Measurements from ENCODE around the gene PLAU.

Gene PLAU

DNA sequence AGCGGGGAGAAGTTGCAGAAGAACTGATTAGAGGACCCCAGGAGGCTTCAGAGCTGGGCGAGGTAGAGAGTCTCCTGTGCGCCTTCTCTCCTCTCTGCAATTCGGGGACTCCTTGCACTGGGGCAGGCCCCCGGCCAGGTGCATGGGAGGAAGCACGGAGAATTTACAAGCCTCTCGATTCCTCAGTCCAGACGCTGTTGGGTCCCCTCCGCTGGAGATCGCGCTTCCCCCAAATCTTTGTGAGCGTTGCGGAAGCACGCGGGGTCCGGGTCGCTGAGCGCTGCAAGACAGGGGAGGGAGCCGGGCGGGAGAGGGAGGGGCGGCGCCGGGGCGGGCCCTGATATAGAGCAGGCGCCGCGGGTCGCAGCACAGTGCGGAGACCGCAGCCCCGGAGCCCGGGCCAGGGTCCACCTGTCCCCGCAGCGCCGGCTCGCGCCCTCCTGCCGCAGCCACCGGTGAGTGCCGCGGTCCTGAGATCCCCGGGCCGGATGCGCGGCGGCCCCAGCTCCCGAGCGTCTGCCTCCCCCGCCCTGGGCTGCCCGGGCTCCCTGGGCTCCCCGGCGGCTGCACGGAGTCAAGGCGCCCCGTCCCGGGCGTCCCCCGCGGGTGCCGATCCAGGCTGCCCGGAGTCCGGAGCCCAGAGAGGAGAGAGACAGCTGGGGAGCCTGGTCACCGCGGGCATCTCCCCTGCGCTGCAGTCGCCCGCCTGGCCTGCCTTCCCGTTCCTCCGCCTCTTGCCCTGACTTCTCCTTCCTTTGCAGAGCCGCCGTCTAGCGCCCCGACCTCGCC is at the start of gene PLAU:
PLAU (plus strand) TSS at position 369 of the 789 bp plus-strand sequence. CDS start 424 bp downstream, outside the sequence.
- TF ChIP-seq, protein P1, sequence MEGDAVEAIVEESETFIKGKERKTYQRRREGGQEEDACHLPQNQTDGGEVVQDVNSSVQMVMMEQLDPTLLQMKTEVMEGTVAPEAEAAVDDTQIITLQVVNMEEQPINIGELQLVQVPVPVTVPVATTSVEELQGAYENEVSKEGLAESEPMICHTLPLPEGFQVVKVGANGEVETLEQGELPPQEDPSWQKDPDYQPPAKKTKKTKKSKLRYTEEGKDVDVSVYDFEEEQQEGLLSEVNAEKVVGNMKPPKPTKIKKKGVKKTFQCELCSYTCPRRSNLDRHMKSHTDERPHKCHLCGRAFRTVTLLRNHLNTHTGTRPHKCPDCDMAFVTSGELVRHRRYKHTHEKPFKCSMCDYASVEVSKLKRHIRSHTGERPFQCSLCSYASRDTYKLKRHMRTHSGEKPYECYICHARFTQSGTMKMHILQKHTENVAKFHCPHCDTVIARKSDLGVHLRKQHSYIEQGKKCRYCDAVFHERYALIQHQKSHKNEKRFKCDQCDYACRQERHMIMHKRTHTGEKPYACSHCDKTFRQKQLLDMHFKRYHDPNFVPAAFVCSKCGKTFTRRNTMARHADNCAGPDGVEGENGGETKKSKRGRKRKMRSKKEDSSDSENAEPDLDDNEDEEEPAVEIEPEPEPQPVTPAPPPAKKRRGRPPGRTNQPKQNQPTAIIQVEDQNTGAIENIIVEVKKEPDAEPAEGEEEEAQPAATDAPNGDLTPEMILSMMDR (IDR thresholded peaks at IDR 0.05; ENCODE audit: insufficient read depth, low read depth, low read length, missing control alignments), result no peak
- peak within 1 kb of the TSS; percentile 65 for H3K4me3 ChIP-seq (ENCODE audit: low read length)
- DNase-seq (ENCODE audit: low read depth), result peak; percentile 69

DNA sequence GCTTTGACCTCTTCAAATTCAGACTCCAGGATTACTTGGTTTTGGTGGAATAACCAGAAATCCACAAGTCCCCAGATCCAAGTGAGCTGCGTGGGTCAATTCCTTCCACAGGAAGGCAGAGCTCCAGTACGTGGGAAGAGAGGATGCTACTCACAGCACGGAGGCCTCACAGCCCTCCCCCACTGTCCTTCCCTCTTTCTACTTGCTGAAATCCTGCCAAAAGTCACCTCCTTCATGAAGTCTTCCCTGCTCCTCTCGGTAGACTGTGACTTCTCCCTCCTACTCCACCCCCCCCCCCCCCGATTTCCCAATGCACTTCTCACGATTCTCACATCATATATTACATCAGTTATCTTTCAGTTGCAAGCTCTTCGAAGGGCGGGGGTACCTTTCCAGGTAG is 48.9 kb upstream of the PLAU start:
- no peak for DNase-seq (ENCODE audit: low read depth)
- TF ChIP-seq, protein P1 (IDR thresholded peaks at IDR 0.05; ENCODE audit: insufficient read depth, low read depth, low read length, missing control alignments), result no peak
- H3K4me3 ChIP-seq (ENCODE audit: low read length), result no peak overlapping the region

DNA sequence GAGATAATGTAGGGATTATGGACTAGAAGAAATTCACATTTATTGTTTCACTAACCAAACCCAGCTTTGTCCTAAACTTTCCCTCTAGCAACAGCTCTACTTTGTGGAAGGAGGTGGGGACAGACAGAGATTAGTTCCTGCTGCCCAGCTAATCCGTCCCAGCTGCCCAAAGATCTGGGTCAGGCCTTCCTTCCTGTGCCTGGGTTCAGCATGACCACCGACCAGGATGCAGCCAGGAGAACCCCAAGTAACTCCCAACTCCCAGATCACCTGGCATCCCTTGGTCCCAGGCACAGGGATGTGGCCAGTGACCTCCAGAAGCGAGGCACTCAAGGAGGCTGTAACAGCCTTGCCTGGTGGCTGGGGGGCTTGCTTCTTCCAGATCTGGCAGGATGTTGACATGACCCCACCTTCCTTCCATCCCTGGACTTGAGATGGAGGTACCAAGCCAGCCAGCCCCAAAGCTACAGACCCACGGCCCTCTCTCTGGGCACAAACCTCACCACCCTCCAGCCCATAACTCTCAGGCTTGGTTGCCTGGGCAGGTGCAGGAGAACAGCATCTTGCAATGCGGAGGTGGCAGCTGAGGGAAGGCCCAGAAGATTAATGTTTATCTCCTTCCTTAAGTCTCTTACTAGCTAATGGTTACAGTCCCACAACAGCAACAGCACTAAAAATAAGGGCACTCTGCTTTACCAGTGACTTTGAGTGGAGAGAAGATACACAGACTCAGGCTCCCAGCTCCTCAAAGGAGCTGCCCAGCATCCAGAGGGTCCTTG is 47.7 kb upstream of the PLAU start:
- DNase-seq (ENCODE audit: low read depth), result no peak

DNA sequence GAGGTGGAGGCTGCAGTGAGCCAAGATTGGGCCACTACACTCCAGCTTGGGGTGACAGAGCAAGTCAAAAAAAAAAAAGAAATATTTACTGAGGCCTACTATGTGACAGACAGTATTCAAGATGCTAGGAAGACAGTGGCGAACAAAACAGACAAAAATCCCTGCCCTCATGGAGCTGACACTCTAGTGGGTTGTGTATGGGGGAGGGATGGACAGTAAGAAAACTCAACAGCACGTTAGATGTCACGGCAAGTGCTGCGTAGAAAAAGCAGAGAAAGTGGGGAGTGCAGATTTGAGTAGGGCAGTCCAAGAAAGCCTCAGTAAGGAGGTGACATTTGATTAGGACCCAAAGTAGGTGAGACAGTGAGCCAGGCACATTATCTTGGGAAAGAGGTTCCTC is 46.7 kb upstream of the PLAU start:
- no peak overlapping the region for H3K4me3 ChIP-seq (ENCODE audit: low read length)
- TF ChIP-seq, protein P1 (IDR thresholded peaks at IDR 0.05; ENCODE audit: insufficient read depth, low read depth, low read length, missing control alignments), result no peak
- no peak for DNase-seq (ENCODE audit: low read depth)

More for the DNA sequence above, 47.7 kb upstream of the PLAU start:
- TF ChIP-seq, protein P1 (IDR thresholded peaks at IDR 0.05; ENCODE audit: insufficient read depth, low read depth, low read length, missing control alignments), result no peak
- no peak overlapping the region for H3K4me3 ChIP-seq (ENCODE audit: low read length)

DNA sequence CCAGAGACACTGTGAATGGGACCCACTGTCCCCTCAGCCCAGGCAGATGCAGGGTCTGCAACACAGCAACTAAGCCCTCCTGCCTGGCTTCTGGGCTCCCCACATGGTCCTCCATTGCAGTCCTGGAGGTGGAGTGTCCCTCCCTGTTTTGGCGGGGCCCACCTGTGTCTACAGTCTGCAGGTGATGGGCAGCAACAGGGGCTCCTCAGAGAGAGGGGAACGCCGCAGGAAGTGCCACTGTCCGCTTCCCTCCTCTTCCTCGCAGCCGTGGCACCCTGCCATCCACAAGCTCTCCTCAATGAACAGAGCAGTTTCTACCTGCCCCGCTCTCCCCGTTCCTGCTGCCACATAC is 45.8 kb upstream of the PLAU start:
- TF ChIP-seq, protein P1 (IDR thresholded peaks at IDR 0.05; ENCODE audit: insufficient read depth, low read depth, low read length, missing control alignments), result no peak
- no peak overlapping the region for H3K4me3 ChIP-seq (ENCODE audit: low read length)
- no peak for DNase-seq (ENCODE audit: low read depth)

DNA sequence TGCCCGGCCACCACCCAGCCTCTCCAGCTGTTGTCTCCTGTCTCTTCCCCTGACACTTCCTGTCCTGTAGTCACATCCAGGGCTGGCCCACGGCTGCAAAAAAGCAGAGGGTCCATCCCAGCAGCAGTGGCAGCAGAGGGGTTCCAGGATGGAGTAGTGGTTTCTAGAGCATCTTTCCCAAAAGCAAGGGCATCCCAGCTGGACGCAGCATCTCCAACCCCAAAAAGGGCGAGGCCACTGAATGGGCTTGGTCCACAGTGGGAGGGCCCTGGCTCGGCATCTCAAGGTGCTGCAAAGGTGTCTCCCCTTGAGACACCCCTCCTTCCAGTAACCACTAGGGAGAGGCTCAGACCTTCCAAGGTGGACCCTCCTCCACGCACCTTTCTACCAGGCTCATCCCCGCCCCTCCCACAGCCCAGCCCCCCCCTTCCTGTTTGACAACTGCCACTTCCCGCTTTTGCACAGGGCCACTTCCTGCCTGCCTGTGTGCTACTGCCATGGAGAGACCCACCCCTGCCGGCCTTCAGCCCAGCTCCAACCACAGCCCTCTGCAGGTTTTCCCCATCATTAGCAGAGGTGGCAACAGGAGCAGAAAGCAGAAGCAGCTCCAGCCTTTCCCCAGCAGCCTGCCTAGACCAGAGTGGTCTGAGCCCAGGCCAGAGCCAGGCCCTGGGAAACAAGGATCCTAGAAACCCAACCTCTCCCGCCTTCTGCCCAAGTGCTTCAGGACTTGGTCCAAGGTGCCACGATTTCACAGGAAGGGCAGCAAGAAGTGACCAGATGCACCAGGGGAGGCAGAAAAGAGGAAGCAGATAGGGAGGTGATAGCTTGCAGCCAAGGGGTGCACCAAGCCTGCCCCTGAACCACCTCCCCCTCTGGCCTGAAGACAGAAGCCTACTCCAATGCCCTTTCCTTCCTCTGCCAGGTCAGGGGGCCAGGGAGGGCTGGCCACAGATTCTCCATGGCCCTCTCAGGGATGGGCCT is 45.2 kb upstream of the PLAU start:
- DNase-seq (ENCODE audit: low read depth), result no peak
- TF ChIP-seq, protein P1 (IDR thresholded peaks at IDR 0.05; ENCODE audit: insufficient read depth, low read depth, low read length, missing control alignments), result no peak
- no peak overlapping the region for H3K4me3 ChIP-seq (ENCODE audit: low read length)

Data from epithelial cell of esophagus (primary cell).